Thyroid gland (tissue), 4 donors: ENCODE results near the gene ZCRB1.

Experiments
- CTCF ChIP-seq, 6 experiments: fragments of 200-600 bp in 3 of 6; fragments of 450-650 bp in 3 of 6; sonication (generic) in 3 of 6; IDR thresholded peaks; one replicate each; pipeline ENCODE4 v1.5.1; 2016 to 2019; ENCODE audit warnings: antibody characterized with exemption in 6 of 6, mild to moderate bottlenecking in 2 of 6, inconsistent platforms in 1 of 6, moderate library complexity in 1 of 6
- POLR2A ChIP-seq, 2 donors: fragments of 450-650 bp; IDR thresholded peaks; one replicate each; pipeline ENCODE4 v1.6.1; 2017; ENCODE audit warnings: antibody characterized with exemption in 2 of 2, mild to moderate bottlenecking in 2 of 2, moderate library complexity in 1 of 2

- TF ChIP-seq POLR2A (IDR thresholded peaks at IDR 0.05) (no peak), CTCF (IDR thresholded peaks at IDR 0.05) (peak; percentile 39 to 80 (median 66))
Observed at GRCh38 chr12:42332301-42333285, 6.7 kb upstream of the ZCRB1 start.
